GM23338 (cell line): ENCODE results near the gene EEF2KMT. TPM values are rescaled to one million over a fixed set of nuclear protein-coding genes. Genes with fewer than 3 reads are reported as not detected.

Source experiments
- CTCF ChIP-seq, 2 experiments: fragments of 200-600 bp in 1 of 2; sonication (generic) in 1 of 2; conservative IDR thresholded peaks; 2 replicates each; pipeline versions ENCODE4 v1.5.1 to v1.6.1; 2016 to 2017; ENCODE audit warnings: antibody characterized with exemption in 2 of 2, low read depth in 2 of 2, mild to moderate bottlenecking in 2 of 2, moderate library complexity in 1 of 2
- POLR2AphosphoS5 ChIP-seq: IDR thresholded peaks from 2 replicates; pipeline ENCODE4 v1.6.1; 2016; ENCODE audit warnings: antibody characterized with exemption, low read depth
- STAT1 ChIP-seq: IDR thresholded peaks from one replicate; pipeline ENCODE4 v1.6.1; 2016; ENCODE audit warnings: antibody characterized with exemption; ENCODE audit not compliant: unreplicated experiment
- ZNF462 ChIP-seq: fragments of 250-450 bp; sonication (Bioruptor Pico); IDR thresholded peaks from 2 replicates; pipeline ENCODE4 v1.5.0; 2020; ENCODE audit warnings: mild to moderate bottlenecking, moderate library complexity
- polyA plus RNA-seq: library from polyadenylated mRNA; unstranded; fragments of >200 nt; fragmentation: Nextera tagmentation; extraction: Ambion mirVana; gene quantifications from 2 replicates; pipeline ENCODE4 v1.2.1, GENCODE V29; 2016
- total RNA-seq: library from RNA; depleted of rRNA; stranded (reverse); fragments of >200 nt; shearing (Covaris generic); gene quantifications from 2 replicates; pipeline ENCODE4 v1.2.3, GENCODE V29; 2014
- TF ChIP-seq, protein P1 (sequence below): IDR thresholded peaks from 2 replicates; pipeline ENCODE4 v1.6.1; 2016; ENCODE audit warnings: antibody characterized with exemption
- TF ChIP-seq, protein P2 (sequence below): IDR thresholded peaks from one replicate; pipeline ENCODE4 v1.6.1; 2018; ENCODE audit warnings: antibody characterized with exemption; ENCODE audit not compliant: unreplicated experiment

The EEF2KMT gene
- total and polyA plus RNA-seq, 2 experiments from 2014 or later: 24.0 to 37.1 TPM

- TF ChIP-seq ZNF462 (CRISPR knock-in tag) (no peak), STAT1 (no peak), CTCF (conservative IDR thresholded peaks at IDR 0.05; ENCODE audit: low read depth in 2 of 2) (no peak), POLR2AphosphoS5 (no peak)
- TF ChIP-seq, protein P1, sequence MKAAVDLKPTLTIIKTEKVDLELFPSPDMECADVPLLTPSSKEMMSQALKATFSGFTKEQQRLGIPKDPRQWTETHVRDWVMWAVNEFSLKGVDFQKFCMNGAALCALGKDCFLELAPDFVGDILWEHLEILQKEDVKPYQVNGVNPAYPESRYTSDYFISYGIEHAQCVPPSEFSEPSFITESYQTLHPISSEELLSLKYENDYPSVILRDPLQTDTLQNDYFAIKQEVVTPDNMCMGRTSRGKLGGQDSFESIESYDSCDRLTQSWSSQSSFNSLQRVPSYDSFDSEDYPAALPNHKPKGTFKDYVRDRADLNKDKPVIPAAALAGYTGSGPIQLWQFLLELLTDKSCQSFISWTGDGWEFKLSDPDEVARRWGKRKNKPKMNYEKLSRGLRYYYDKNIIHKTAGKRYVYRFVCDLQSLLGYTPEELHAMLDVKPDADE: no peak
- TF ChIP-seq, protein P2, sequence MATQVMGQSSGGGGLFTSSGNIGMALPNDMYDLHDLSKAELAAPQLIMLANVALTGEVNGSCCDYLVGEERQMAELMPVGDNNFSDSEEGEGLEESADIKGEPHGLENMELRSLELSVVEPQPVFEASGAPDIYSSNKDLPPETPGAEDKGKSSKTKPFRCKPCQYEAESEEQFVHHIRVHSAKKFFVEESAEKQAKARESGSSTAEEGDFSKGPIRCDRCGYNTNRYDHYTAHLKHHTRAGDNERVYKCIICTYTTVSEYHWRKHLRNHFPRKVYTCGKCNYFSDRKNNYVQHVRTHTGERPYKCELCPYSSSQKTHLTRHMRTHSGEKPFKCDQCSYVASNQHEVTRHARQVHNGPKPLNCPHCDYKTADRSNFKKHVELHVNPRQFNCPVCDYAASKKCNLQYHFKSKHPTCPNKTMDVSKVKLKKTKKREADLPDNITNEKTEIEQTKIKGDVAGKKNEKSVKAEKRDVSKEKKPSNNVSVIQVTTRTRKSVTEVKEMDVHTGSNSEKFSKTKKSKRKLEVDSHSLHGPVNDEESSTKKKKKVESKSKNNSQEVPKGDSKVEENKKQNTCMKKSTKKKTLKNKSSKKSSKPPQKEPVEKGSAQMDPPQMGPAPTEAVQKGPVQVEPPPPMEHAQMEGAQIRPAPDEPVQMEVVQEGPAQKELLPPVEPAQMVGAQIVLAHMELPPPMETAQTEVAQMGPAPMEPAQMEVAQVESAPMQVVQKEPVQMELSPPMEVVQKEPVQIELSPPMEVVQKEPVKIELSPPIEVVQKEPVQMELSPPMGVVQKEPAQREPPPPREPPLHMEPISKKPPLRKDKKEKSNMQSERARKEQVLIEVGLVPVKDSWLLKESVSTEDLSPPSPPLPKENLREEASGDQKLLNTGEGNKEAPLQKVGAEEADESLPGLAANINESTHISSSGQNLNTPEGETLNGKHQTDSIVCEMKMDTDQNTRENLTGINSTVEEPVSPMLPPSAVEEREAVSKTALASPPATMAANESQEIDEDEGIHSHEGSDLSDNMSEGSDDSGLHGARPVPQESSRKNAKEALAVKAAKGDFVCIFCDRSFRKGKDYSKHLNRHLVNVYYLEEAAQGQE: no peak
These were observed 32.7 kb downstream of the EEF2KMT start (continued) for GRCh38 chr16:5064915-5065314.
